ENCODE measurements around the gene IMMT.

DNA sequence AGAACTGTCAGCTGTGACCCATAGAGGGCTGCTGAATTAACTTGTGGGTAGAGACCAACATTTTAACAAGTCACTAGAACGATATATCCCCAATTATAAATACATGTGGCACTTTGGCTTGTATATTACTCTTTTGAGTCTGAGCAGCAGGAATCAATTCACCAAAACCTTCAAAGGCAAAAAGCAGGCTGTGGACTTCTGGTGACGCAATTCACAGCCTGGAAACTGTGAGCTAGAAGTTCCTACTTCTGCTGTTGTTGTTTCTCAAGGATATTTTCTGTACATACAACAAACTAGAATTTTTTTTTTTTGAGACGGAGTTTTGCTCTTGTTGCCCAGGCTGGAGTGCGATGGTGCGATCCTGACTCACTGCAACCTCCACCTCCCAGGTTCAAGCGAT, 52.0 kb downstream of the IMMT start:
- no peak for TF ChIP-seq POLR2A (IDR thresholded peaks at IDR 0.05)
- TF ChIP-seq, protein P1, sequence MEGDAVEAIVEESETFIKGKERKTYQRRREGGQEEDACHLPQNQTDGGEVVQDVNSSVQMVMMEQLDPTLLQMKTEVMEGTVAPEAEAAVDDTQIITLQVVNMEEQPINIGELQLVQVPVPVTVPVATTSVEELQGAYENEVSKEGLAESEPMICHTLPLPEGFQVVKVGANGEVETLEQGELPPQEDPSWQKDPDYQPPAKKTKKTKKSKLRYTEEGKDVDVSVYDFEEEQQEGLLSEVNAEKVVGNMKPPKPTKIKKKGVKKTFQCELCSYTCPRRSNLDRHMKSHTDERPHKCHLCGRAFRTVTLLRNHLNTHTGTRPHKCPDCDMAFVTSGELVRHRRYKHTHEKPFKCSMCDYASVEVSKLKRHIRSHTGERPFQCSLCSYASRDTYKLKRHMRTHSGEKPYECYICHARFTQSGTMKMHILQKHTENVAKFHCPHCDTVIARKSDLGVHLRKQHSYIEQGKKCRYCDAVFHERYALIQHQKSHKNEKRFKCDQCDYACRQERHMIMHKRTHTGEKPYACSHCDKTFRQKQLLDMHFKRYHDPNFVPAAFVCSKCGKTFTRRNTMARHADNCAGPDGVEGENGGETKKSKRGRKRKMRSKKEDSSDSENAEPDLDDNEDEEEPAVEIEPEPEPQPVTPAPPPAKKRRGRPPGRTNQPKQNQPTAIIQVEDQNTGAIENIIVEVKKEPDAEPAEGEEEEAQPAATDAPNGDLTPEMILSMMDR (IDR thresholded peaks at IDR 0.05) = no peak

All from tibial nerve (tissue), 3 donors.